HK-2 (cell line): ENCODE measurements around the gene LRRC8B.
"Not testable (repeated sequence)": the region's sequence is repeated elsewhere in the genome, so short reads cannot be mapped to it uniquely, and the experiment has no call there.

ENCODE experiments used
- DNase-seq: peaks from one replicate; pipeline ENCODE4 v3.0.0-alpha.2; 2018; ENCODE audit not compliant: unreplicated experiment

The LRRC8B gene

GRCh38 chr1:89524369-89525168 lies at the start of gene LRRC8B:
LRRC8B (plus strand) TSS chr1:89524829; CDS start chr1:89582651, 57,822 bp downstream.
- DNase-seq = peak; percentile 94

GRCh38 chr1:89475269-89475668 lies 49.4 kb upstream of the LRRC8B start:
- DNase-seq = no peak

GRCh38 chr1:89476072-89476471 lies 48.6 kb upstream of the LRRC8B start:
- DNase-seq = no peak

- peak; percentile 39 for DNase-seq
Measured at GRCh38 chr1:89483010-89483756, 41.4 kb upstream of the LRRC8B start.

GRCh38 chr1:89483757-89484077 lies 40.9 kb upstream of the LRRC8B start:
- DNase-seq = no peak

- DNase-seq = no peak
Measured at GRCh38 chr1:89484092-89485038, 40.3 kb upstream of the LRRC8B start.

GRCh38 chr1:89487972-89488371 lies 36.7 kb upstream of the LRRC8B start:
- DNase-seq = no peak

GRCh38 chr1:89489047-89489729 lies 35.4 kb upstream of the LRRC8B start:
- DNase-seq = no peak

- no peak for DNase-seq
Measured at GRCh38 chr1:89490389-89490788, 34.2 kb upstream of the LRRC8B start.

GRCh38 chr1:89499320-89499719 lies 25.3 kb upstream of the LRRC8B start:
- no peak for DNase-seq

- DNase-seq = no peak
Measured at GRCh38 chr1:89502042-89502441, 22.6 kb upstream of the LRRC8B start.

- no peak for DNase-seq
Measured at GRCh38 chr1:89502895-89503294, 21.7 kb upstream of the LRRC8B start.

GRCh38 chr1:89503690-89504089 lies 20.9 kb upstream of the LRRC8B start:
- no peak for DNase-seq

- DNase-seq = not testable (repeated sequence)
Measured at GRCh38 chr1:89510061-89510460, 14.6 kb upstream of the LRRC8B start.

- DNase-seq = no peak
Measured at GRCh38 chr1:89512996-89513720, 11.5 kb upstream of the LRRC8B start.

- peak; percentile 25 for DNase-seq
Measured at GRCh38 chr1:89516055-89516454, 8.6 kb upstream of the LRRC8B start.

- no peak for DNase-seq
Measured at GRCh38 chr1:89518221-89518631, 6.4 kb upstream of the LRRC8B start.

GRCh38 chr1:89519779-89520358 lies 4.8 kb upstream of the LRRC8B start:
- DNase-seq = no peak

GRCh38 chr1:89521977-89522376 lies 2.7 kb upstream of the LRRC8B start:
- not testable (repeated sequence) for DNase-seq

GRCh38 chr1:89523572-89524368 lies 859 bp upstream of the LRRC8B start:
- no peak for DNase-seq
